Activated naive CD4-positive, alpha-beta T cell treated with anti-CD3 and anti-CD28 coated beads, Interleukin-2, amount 50 U/mL, for 72 hours (primary cell): ENCODE data around the gene ACKR3. TPM values are rescaled to one million over a fixed set of nuclear protein-coding genes. Genes with fewer than 3 reads are reported as not detected.
A peak's percentile ranks its signal among the peaks of the same experiment; 100 is the strongest.

Experiments used
- ATAC-seq, 2 donors: fragments of 150-1000 bp; cut with Tn5 transposase; 2 replicates each; pipeline ENCODE4 v1.10.0; 2021; ENCODE audit warnings: mild to moderate bottlenecking in 2 of 2, moderate library complexity in 2 of 2
- DNase-seq, 2 donors: peaks; one replicate each; pipeline ENCODE4 v3.0.0; 2021 to 2022; ENCODE audit warnings: low spot score in 2 of 2
- H3K27ac Mint-ChIP-seq, 2 donors: one replicate each; pipeline ENCODE4 v1.8.0; 2022; ENCODE audit warnings: mild to moderate bottlenecking in 2 of 2, mixed read lengths in 2 of 2
- H3K36me3 Mint-ChIP-seq, 2 donors: one replicate each; pipeline ENCODE4 v1.8.0; 2022; ENCODE audit warnings: mixed read lengths in 2 of 2
- H3K9me3 Mint-ChIP-seq, 2 donors: one replicate each; pipeline ENCODE4 v1.8.0; 2022; ENCODE audit warnings: mixed read lengths in 2 of 2
- total RNA-seq, 2 donors: library from RNA; stranded (reverse); gene quantifications; one replicate each; pipeline ENCODE4 v1.2.3, GENCODE V29; 2022

Gene ACKR3
- total RNA-seq, 2 donors from 2014 or later, result 0.54 to 2.2 TPM

DNA sequence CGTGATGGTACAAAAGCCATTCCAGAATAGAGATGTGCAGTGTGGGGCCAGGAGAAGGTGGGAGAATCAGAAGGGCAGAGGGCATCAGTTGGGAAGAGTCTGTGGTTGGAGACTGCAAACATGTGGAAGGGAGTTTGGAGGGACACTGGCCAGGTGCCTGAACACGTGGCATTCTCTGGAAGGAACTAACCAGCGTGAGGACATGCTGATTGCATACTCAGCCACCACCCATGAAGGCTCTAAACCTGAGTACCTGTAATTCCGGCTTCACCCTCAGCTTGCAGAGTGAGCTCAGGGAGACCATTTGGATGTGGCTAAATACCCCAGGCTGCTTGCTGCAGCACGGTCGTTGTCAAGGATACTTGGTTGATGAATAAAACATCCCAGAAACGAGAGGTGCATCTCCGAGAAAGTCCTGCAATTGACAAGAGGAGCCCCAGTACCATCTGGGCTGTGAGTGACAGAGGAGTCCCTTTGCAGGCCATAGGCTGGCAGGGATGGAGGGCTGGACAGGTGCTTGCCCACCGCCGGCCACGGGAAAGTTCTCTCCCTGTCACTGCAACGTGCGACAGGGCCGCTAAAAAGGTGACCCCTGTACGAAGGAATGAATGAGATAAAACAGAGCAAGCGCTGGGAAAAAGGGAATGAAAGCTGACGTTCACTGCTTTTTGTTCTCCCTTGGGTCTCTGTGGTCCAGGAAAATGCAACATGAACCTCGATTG lies 5.0 kb downstream of the ACKR3 start:
- Mint-ChIP-seq H3K9me3 (no peaks in the 10 kb centered on the region), H3K27ac (no peak overlapping the region), H3K36me3 (no peaks in the 10 kb centered on the region)
- no peak for DNase-seq
- ATAC-seq, result no peak

DNA sequence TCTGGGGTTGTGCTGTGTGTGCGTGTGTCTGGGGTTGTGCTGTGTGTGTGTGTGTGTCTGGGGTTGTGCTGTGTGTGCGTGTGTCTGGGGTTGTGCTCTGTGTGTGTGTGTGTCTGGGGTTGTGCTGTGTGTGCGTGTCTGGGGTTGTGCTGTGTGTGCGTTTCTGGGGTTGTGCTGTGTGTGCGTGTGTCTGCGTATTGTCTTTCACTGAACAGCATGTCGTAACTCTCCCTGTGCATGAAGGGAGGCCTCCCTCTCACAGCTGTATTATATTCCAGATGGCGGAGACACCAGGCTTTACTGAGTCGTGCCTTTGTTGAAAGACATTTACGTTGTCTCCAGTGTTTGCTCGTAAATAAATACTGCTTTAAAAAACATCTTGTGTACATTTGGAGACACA lies 5.9 kb downstream of the ACKR3 start:
- no peak overlapping the region for H3K27ac Mint-ChIP-seq
- ATAC-seq (no peak), DNase-seq (no peak)
- H3K9me3 Mint-ChIP-seq, result no peaks in the 10 kb centered on the region
- peaks cover 0 to 3% of the 10 kb centered on the region in 2 donors for H3K36me3 Mint-ChIP-seq

DNA sequence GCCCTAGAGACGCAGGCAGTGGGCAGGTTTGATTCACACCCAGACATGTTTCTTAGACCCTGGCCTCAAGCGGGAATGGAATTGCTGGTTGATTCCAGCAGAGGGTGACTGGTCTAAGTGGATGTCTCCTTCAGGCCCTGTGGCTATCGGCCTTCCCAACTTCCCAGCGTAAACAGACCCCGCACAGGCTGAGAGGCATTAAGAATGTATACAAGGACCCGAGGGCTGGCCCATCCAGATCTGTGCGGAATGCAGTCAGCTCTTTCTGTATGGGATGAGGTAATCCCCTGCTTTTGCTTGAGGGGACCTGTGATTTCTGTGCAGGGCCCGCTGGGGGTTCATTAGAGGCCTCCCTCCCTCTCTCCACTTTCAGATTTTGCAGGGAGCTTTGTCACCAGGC lies 6.5 kb downstream of the ACKR3 start:
- H3K9me3 Mint-ChIP-seq, result no peaks in the 10 kb centered on the region
- H3K36me3 Mint-ChIP-seq, result peaks cover 0 to 9% of the 10 kb centered on the region in 2 donors
- ATAC-seq, result no peak
- no peak for DNase-seq
- no peak overlapping the region for H3K27ac Mint-ChIP-seq

DNA sequence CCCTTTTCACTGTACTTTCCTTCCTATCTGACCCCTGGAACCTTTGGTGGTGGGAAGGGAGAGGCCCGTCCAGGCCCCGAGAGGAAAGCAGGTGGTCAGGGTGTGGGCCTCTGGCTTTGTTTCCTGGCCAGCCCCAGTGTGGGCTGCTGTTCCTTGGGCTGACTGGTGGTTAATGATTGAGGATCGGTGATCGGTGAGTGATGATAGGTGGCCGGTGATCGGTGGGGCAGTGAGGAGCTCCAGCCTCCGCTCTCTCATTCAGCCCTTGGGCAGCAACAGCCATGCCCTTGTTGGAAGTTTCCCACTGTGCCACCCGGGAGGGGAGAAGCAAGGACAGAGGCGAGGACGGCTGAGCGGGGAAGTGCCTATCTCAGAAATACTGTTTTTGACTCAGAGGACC lies 7.3 kb downstream of the ACKR3 start:
- H3K27ac Mint-ChIP-seq, result peak overlapping the region in 1 of 2 donors; percentile 58
- DNase-seq, result no peak
- ATAC-seq, result no peak
- no peaks in the 10 kb centered on the region for H3K9me3 Mint-ChIP-seq
- H3K36me3 Mint-ChIP-seq, result peaks cover 0 to 12% of the 10 kb centered on the region in 2 donors

DNA sequence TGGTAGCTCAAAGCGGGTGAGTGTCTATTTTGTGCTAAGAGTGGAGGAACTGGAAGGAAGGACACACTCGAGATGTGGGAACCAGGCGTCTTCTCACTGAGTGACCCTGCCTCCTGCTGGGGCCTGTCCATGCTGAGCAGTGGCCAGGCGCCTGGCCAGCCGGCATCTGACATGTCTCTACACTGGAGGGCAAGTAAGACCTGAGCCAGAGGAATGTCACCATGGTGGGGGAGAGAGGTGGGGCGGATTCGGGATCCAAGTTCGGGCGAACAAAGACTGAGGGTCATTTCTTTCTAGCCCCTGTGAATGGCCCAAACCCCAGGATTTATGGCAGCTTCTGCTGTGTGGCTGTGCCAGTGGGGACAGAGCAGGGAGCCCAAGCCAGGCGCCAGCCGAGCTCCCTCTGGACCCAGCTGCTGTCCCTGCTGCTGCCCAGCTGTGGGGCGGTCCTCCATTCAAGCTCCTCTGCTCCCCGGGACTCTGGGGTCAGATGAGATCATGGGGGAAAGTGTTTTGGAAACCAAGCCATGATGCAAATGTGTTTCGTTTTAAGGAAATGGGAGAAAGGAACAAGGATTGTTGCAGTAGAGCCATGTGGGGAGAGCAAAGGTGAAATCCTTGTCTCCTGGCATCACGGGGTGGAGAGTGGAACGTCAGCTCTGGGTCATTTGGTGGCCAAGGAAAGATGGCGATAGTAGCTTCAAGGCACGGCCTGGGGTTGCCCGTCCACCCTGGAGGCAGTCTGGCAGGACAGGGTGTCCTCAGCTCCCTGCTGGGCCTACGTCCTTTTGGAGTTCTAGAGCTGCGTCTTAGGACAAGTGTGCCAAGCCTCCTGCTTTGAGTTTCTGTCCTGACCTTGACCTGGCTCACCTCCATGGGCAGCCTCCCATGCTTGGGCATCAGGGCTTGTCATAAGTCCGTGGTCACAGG lies 8.1 kb downstream of the ACKR3 start:
- Mint-ChIP-seq H3K9me3 (no peaks in the 10 kb centered on the region), H3K36me3 (peaks cover 0 to 12% of the 10 kb centered on the region in 2 donors), H3K27ac (peak overlapping the region in 1 of 2 donors; percentile 58)
- ATAC-seq (no peak), DNase-seq (no peak)

DNA sequence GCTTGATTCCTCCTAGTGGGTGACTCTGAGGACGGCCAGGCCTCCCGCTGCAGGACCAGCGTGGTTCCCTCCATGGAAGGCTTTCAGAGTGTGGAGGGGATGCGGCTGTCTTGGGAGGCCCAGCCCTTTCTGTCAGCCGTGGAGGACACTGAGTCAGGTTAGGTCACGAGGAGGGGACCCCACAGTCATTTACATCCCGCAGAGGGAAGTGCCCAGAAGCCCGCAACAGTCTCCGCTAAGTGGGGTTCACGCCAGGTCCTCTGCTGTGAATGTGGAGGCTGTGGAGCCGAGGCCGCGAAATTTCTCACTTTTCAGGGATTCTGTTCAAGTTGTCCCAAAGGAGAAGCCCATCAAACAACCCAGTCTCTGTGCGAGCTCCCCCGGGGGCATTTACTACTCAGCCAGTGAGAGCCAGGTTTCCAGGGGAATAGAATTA lies 8.8 kb downstream of the ACKR3 start:
- Mint-ChIP-seq H3K27ac (peak overlapping the region in 1 of 2 donors; percentile 58), H3K9me3 (no peaks in the 10 kb centered on the region), H3K36me3 (peaks cover 0 to 12% of the 10 kb centered on the region in 2 donors)
- DNase-seq (no peak), ATAC-seq (no peak)

- no peak for ATAC-seq
- H3K27ac Mint-ChIP-seq, result peak overlapping the region in 1 of 2 donors; percentile 58
- DNase-seq, result no peak
- H3K36me3 Mint-ChIP-seq, result peaks cover 0 to 12% of the 10 kb centered on the region in 2 donors
- no peaks in the 10 kb centered on the region for H3K9me3 Mint-ChIP-seq
These were observed 9.6 kb downstream of the ACKR3 start for GRCh38 chr2:236579048-236579745.

DNA sequence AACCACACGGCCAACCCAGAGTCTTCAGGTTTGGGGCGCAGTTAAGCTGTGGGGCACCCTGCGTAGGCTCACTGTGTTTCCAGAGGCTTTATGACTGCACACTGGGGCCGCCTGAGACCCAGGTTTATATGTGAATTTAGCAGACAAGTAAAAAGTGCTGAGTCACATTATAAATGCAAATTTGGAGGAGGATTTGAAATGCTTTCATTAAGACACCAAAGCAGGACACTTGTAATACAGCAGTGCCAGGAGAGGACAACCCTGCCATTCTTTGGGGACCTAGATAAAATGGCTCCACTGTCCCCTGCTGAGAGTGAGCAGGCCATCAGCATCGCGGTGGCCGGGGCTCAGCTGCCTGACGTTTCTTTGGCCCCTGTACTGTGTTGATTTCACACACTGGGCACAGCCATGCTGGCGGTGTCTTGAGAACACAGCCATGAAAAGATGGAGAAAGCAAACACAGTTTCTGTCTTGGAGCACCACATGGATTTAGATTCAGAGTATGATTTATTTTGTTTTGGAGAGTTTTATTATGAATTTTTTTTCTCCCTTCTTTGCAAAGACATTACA lies 10.2 kb downstream of the ACKR3 start:
- Mint-ChIP-seq H3K9me3 (no peaks in the 10 kb centered on the region), H3K27ac (peak overlapping the region in 1 of 2 donors; percentile 58), H3K36me3 (peaks cover 0 to 12% of the 10 kb centered on the region in 2 donors)
- no peak for DNase-seq
- ATAC-seq, result no peak

DNA sequence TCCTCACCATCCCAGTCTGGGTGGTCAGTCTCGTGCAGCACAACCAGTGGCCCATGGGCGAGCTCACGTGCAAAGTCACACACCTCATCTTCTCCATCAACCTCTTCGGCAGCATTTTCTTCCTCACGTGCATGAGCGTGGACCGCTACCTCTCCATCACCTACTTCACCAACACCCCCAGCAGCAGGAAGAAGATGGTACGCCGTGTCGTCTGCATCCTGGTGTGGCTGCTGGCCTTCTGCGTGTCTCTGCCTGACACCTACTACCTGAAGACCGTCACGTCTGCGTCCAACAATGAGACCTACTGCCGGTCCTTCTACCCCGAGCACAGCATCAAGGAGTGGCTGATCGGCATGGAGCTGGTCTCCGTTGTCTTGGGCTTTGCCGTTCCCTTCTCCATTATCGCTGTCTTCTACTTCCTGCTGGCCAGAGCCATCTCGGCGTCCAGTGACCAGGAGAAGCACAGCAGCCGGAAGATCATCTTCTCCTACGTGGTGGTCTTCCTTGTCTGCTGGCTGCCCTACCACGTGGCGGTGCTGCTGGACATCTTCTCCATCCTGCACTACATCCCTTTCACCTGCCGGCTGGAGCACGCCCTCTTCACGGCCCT lies 11.2 kb downstream of the ACKR3 start:
- no peak for DNase-seq
- no peak for ATAC-seq
- Mint-ChIP-seq H3K9me3 (no peaks in the 10 kb centered on the region), H3K27ac (peak overlapping the region; percentile 46), H3K36me3 (peaks cover 0 to 12% of the 10 kb centered on the region in 2 donors)

- ATAC-seq, result no peak
- peak overlapping the region in 1 of 2 donors; percentile 46 for H3K27ac Mint-ChIP-seq
- no peak for DNase-seq
- no peaks in the 10 kb centered on the region for H3K9me3 Mint-ChIP-seq
- H3K36me3 Mint-ChIP-seq, result peaks cover 0 to 12% of the 10 kb centered on the region in 2 donors
These were observed 11.9 kb downstream of the ACKR3 start for GRCh38 chr2:236581546-236581945.

DNA sequence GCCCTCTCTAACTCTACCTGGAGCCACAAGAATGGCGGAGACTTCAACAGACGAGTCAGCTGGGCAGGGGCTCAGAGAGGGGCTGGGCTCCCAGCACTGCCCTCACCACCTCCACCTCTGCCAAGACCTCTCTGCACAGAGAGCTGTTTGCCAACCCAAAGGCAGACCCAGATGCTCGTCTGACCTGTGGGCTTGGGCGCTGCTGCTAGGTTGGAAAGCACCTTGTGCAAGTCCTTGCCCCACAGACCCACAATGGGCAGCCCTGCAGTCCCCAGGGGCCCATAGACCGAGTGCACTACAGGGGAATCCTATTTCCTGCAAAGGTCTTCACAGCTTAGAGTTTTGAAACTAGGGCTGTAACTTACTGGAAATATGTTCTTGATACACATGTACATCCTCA lies 13.3 kb downstream of the ACKR3 start:
- no peaks in the 10 kb centered on the region for H3K9me3 Mint-ChIP-seq
- ATAC-seq (no peak), DNase-seq (no peak)
- no peak overlapping the region for H3K27ac Mint-ChIP-seq
- peaks cover 0 to 12% of the 10 kb centered on the region in 2 donors for H3K36me3 Mint-ChIP-seq

- ATAC-seq (no peak), DNase-seq (no peak)
- Mint-ChIP-seq H3K9me3 (no peaks in the 10 kb centered on the region), H3K27ac (no peak overlapping the region), H3K36me3 (peaks cover 0 to 12% of the 10 kb centered on the region in 2 donors)
These were observed 14.1 kb downstream of the ACKR3 start for GRCh38 chr2:236583621-236584203.

DNA sequence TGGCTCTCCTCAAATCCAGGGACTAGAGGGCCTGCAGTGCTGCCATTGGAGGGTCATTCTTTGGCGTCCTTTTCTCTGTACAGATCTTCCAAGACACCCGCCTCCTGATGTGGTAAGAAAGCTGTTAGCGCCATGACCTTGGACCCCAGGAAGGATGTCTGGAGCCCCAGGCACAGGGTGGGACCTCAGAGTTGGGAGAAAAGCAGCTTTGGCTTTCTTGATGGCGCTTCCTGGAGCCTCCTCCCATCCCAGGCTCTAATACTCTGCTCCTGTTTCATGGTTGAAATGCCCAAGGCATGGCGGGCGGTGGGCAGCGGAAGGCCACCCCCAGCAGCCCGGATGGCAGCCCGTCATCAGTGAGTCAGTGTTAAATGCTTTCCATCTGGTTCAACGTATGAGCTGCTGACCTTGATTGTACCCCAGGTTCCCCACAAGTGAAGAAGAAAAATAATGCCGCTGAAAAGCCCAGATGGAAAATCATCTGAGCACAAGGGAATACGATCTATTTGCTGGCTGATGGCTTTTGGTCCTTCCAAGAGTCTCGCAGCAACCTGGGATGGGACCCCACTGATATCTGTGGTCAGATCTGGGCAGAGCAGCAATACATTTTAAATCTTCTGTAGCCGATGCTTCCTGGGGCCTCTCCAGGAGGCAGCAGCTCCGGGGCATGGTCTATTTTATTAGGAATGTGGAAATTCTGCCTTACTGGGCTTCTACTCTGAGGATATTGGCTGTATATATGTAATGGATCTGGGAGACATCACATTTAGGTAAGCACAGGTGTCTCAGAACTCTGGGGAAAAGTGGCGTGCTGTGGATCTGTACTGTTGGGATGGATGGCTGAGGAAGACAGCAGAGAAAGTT lies 15.1 kb downstream of the ACKR3 start:
- no peak for ATAC-seq
- Mint-ChIP-seq H3K27ac (peak overlapping the region in 1 of 2 donors; percentile 22), H3K36me3 (peaks cover 0 to 12% of the 10 kb centered on the region in 2 donors), H3K9me3 (no peaks in the 10 kb centered on the region)
- no peak for DNase-seq

GRCh38 chr2:236585966-236586365 lies 16.3 kb downstream of the ACKR3 start:
- Mint-ChIP-seq H3K27ac (no peak overlapping the region), H3K36me3 (peaks cover 0 to 5% of the 10 kb centered on the region in 2 donors), H3K9me3 (no peaks in the 10 kb centered on the region)
- DNase-seq (no peak), ATAC-seq (no peak)
